C4-2B (cell line): ENCODE results near the gene MICAL2.

ENCODE experiments used
- ZFX ChIP-seq: fragments of 450-650 bp; IDR thresholded peaks from 2 replicates; pipeline ENCODE4 v1.6.1; 2017
- TF ChIP-seq, protein P1 (sequence below): fragments of 450-650 bp; conservative IDR thresholded peaks from 2 replicates; pipeline ENCODE4 v1.5.1; 2017; ENCODE audit warnings: mild to moderate bottlenecking

DNA sequence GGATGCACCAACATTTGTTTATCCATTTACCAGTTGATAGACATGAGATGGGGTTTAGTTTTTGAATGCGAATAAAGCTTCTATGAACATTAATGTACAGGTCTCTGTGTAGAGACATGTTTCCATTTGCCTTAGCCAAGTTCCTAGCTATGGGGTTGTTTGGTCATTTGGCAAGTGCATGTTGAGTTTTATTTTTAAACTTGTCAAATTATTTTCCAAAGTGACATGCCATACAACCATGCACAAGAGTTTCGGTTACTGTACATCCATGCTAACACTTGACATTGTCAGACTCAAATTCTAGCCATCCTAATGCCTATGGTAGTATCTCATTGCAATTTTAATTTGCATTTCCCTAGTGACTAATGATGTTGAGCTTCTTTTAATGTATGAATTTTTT, 196.4 kb downstream of the MICAL2 start:
- TF ChIP-seq, protein P1, sequence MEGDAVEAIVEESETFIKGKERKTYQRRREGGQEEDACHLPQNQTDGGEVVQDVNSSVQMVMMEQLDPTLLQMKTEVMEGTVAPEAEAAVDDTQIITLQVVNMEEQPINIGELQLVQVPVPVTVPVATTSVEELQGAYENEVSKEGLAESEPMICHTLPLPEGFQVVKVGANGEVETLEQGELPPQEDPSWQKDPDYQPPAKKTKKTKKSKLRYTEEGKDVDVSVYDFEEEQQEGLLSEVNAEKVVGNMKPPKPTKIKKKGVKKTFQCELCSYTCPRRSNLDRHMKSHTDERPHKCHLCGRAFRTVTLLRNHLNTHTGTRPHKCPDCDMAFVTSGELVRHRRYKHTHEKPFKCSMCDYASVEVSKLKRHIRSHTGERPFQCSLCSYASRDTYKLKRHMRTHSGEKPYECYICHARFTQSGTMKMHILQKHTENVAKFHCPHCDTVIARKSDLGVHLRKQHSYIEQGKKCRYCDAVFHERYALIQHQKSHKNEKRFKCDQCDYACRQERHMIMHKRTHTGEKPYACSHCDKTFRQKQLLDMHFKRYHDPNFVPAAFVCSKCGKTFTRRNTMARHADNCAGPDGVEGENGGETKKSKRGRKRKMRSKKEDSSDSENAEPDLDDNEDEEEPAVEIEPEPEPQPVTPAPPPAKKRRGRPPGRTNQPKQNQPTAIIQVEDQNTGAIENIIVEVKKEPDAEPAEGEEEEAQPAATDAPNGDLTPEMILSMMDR = no peak
- TF ChIP-seq ZFX = no peak
